A673 (cell line): ENCODE measurements around the gene RASA1.

ENCODE experiments used
- EZH2 ChIP-seq: fragments of 200-600 bp; sonication (generic); IDR thresholded peaks from 2 replicates; pipeline ENCODE4 v1.6.1; 2017; ENCODE audit warnings: borderline replicate concordance, low read depth, mild to moderate bottlenecking, mixed read lengths, antibody characterized with exemption, low read length; ENCODE audit not compliant: poor library complexity, severe bottlenecking
- TF ChIP-seq, protein P1 (sequence below): fragments of 300-800, 200-600 bp; sonication (generic); conservative IDR thresholded peaks from 2 replicates; pipeline ENCODE4 v1.5.1; 2017; ENCODE audit warnings: low read depth, mild to moderate bottlenecking, antibody characterized with exemption, low read length, moderate library complexity, mixed read lengths

DNA sequence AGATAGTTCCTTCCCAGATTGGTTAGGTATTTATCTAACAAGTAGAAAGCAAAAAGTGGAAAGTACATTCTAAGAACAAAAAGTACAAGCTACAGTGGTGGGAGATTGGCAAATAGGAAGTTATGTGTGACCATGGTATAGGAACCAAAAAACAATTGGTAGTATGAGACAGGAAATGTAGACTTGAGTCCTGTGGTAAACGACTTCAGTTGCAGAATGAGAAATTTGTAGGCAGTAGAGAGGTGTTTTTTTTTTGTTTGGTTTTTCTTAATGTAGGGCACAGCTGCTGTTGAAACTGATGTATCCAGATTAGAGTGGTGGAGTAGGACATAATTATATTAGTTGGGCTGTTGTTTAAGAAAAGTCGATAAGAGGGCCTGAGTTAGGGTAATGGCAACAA lies 73.0 kb downstream of the RASA1 start:
- TF ChIP-seq, protein P1, sequence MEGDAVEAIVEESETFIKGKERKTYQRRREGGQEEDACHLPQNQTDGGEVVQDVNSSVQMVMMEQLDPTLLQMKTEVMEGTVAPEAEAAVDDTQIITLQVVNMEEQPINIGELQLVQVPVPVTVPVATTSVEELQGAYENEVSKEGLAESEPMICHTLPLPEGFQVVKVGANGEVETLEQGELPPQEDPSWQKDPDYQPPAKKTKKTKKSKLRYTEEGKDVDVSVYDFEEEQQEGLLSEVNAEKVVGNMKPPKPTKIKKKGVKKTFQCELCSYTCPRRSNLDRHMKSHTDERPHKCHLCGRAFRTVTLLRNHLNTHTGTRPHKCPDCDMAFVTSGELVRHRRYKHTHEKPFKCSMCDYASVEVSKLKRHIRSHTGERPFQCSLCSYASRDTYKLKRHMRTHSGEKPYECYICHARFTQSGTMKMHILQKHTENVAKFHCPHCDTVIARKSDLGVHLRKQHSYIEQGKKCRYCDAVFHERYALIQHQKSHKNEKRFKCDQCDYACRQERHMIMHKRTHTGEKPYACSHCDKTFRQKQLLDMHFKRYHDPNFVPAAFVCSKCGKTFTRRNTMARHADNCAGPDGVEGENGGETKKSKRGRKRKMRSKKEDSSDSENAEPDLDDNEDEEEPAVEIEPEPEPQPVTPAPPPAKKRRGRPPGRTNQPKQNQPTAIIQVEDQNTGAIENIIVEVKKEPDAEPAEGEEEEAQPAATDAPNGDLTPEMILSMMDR, result no peak
- TF ChIP-seq EZH2, result no peak
